Tibial nerve (tissue), 3 donors: ENCODE measurements around the gene ADGRL3.

Source experiments
- POLR2A ChIP-seq, 2 donors: fragments of 450-650 bp; IDR thresholded peaks; one replicate each; pipeline ENCODE4 v1.6.1; 2017; ENCODE audit warnings: antibody characterized with exemption in 2 of 2, mild to moderate bottlenecking in 2 of 2, moderate library complexity in 2 of 2
- TF ChIP-seq, protein P1 (sequence below), 5 experiments: fragments of 200-600 bp in 3 of 5; fragments of 450-650 bp in 2 of 5; sonication (generic) in 3 of 5; IDR thresholded peaks; one replicate each; pipeline ENCODE4 v1.5.1; 2016 to 2019; ENCODE audit warnings: antibody characterized with exemption in 5 of 5, mild to moderate bottlenecking in 3 of 5, moderate library complexity in 2 of 5

- TF ChIP-seq, protein P1, sequence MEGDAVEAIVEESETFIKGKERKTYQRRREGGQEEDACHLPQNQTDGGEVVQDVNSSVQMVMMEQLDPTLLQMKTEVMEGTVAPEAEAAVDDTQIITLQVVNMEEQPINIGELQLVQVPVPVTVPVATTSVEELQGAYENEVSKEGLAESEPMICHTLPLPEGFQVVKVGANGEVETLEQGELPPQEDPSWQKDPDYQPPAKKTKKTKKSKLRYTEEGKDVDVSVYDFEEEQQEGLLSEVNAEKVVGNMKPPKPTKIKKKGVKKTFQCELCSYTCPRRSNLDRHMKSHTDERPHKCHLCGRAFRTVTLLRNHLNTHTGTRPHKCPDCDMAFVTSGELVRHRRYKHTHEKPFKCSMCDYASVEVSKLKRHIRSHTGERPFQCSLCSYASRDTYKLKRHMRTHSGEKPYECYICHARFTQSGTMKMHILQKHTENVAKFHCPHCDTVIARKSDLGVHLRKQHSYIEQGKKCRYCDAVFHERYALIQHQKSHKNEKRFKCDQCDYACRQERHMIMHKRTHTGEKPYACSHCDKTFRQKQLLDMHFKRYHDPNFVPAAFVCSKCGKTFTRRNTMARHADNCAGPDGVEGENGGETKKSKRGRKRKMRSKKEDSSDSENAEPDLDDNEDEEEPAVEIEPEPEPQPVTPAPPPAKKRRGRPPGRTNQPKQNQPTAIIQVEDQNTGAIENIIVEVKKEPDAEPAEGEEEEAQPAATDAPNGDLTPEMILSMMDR (IDR thresholded peaks at IDR 0.05): no peak
- TF ChIP-seq POLR2A (IDR thresholded peaks at IDR 0.05): no peak
Observed at GRCh38 chr4:61638591-61638990, 438.5 kb downstream of the ADGRL3 start.
